Memory B cell (primary cell): Measurements from ENCODE around the gene MYO1H.
"Not testable (repeated sequence)": the region's sequence is repeated elsewhere in the genome, so short reads cannot be mapped to it uniquely, and the experiment has no call there.

Experiments
- ATAC-seq: fragments of 150-1000 bp; cut with Tn5 transposase; 2 replicates; pipeline ENCODE4 v1.10.0; 2021; ENCODE audit warnings: low read depth, mild to moderate bottlenecking, moderate library complexity
- DNase-seq, 2 donors: peaks; one replicate each; pipeline ENCODE4 v3.0.0; 2022; ENCODE audit warnings: low spot score in 2 of 2
- H3K27ac Mint-ChIP-seq: one replicate; pipeline ENCODE4 v1.8.0; 2022; ENCODE audit warnings: mild to moderate bottlenecking, moderate library complexity, mixed read lengths
- H3K27me3 Mint-ChIP-seq: one replicate; pipeline ENCODE4 v1.8.0; 2022; ENCODE audit warnings: mixed read lengths
- H3K36me3 Mint-ChIP-seq: one replicate; pipeline ENCODE4 v1.8.0; 2022; ENCODE audit warnings: mild to moderate bottlenecking, mixed read lengths
- H3K4me1 Mint-ChIP-seq: one replicate; pipeline ENCODE4 v1.8.0; 2022; ENCODE audit warnings: mixed read lengths
- H3K4me3 Mint-ChIP-seq: one replicate; pipeline ENCODE4 v1.8.0; 2022; ENCODE audit warnings: mild to moderate bottlenecking, moderate library complexity, mixed read lengths
- H3K9me3 Mint-ChIP-seq: one replicate; pipeline ENCODE4 v1.8.0; 2022; ENCODE audit warnings: mixed read lengths

Gene MYO1H

DNA sequence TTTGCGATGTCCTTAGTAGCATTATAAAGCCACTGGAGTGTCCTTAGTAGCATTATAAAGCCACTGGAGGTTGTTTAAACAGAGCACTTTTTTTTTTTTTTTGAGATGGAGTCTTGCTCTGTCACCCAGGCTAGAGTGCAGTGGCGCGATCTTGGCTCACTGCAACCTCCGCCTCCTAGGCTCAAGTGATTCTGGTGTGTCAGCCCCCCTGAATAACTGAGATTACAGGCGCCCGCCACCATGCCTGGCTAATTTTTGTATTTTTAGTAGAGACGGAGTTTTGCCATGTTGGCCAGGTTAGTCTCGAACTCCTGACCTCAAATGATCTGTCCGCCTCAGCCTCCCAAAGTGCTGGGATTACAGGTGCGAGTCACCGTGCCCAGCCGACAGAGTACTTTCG lies 92.3 kb downstream of the MYO1H start:
- not testable (repeated sequence) for H3K9me3 Mint-ChIP-seq, H3K4me3 Mint-ChIP-seq, H3K27ac Mint-ChIP-seq, H3K36me3 Mint-ChIP-seq, H3K27me3 Mint-ChIP-seq, DNase-seq, H3K4me1 Mint-ChIP-seq, ATAC-seq

DNA sequence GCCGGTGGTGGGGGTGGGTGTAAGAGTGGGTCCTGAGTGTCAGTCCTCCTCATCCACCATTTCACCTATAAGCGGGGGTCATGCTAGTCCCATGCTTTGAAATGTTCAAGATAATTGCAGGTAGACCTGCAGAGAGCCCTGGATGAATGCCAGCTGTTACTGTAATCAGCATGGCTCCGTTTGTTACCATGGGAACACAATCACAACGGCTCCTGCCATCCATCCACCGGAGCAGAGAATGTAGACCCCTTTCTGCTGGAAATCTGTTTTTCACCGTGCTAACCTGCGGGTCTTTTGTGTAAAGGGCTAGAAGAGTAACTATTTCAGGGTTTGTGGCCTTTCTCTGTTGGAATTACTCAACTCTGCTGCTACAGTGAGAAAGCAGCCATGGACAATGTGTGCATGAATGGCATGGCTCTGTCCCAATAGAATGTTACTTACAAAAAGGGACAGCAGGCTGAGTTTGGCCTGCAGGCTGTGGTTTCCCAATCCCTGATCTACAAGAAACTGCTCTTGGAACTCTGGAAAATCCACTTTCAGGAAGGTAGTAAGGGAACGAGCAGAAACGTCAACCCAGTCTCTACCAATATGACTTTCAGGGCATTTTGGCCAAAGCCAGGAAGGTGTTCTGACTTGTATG lies 93.3 kb downstream of the MYO1H start:
- ATAC-seq: no peak
- no peaks in the 10 kb centered on the region for H3K9me3 Mint-ChIP-seq
- no peaks in the 10 kb centered on the region for H3K4me1 Mint-ChIP-seq
- no peak for DNase-seq
- peaks cover 9% of the 10 kb centered on the region for H3K36me3 Mint-ChIP-seq
- no peak overlapping the region for H3K4me3 Mint-ChIP-seq
- H3K27me3 Mint-ChIP-seq: no peaks in the 10 kb centered on the region
- no peak overlapping the region for H3K27ac Mint-ChIP-seq

DNA sequence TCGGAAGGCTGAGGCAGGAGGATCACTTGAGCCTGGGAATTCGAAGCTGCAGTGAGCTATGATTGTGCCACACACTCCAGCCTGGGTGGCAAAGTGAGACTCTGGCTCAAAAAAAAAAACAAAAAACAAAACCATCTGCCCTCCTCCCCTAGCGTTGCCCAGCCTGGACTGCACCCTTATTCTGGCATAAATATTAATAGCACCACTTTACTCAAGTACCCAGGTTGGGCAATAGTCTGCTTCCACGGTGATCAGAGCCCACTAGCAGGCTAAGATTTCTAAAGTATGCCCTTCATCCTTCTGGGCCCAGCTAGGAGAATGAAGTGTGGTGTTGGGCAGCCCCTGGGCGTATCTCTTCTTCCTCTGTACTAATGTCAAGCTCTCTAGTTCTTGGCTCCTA lies 96.1 kb downstream of the MYO1H start:
- H3K9me3 Mint-ChIP-seq: no peaks in the 10 kb centered on the region
- ATAC-seq: no peak
- DNase-seq: no peak
- peaks cover 7% of the 10 kb centered on the region for H3K36me3 Mint-ChIP-seq
- H3K27me3 Mint-ChIP-seq: no peaks in the 10 kb centered on the region
- no peak overlapping the region for H3K27ac Mint-ChIP-seq
- H3K4me1 Mint-ChIP-seq: no peaks in the 10 kb centered on the region
- no peak overlapping the region for H3K4me3 Mint-ChIP-seq

DNA sequence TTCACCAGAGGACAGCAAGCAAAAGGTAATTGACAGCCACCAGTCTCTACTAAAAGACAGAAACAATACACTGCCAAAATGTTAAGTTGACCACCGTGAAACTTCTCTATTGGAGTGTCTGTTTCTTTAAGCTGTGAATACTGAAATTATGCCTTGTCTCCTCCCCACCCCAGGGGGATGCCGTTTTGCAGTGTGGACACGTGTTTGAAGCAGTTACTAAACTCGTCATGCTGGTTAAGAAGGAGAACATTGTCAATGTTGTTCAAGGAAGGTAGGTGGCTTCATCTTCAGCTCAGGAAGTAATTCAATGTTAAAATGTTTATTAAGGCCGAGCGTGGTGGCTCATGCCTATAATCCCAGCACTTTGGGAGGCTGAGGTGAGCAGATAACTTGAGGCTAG lies 96.6 kb downstream of the MYO1H start:
- H3K27me3 Mint-ChIP-seq: no peaks in the 10 kb centered on the region
- H3K4me3 Mint-ChIP-seq: no peak overlapping the region
- no peaks in the 10 kb centered on the region for H3K9me3 Mint-ChIP-seq
- peaks cover 10% of the 10 kb centered on the region for H3K36me3 Mint-ChIP-seq
- H3K27ac Mint-ChIP-seq: no peak overlapping the region
- no peak for DNase-seq
- no peak for ATAC-seq
- H3K4me1 Mint-ChIP-seq: no peaks in the 10 kb centered on the region

DNA sequence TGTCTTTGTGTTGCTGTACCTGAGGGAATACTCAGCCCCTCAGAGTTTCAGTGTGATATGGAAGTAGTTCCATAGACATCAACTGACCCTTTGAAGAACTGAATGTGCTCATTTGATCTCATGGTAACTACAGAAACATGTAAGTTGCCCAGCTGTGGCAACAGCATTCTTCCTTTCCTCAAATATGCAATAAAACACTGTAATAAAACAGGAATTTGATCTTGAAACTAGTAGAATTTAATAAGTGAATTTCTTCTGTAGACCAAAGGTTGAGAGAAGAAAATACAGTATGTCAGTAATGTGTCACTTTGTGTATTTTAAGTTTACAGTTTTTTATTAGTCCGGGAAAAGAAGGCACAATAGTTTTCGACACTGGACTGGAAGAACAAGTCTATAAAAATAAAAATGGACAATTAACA lies 97.5 kb downstream of the MYO1H start:
- H3K4me1 Mint-ChIP-seq: no peaks in the 10 kb centered on the region
- H3K27me3 Mint-ChIP-seq: no peaks in the 10 kb centered on the region
- H3K4me3 Mint-ChIP-seq: no peak overlapping the region
- no peaks in the 10 kb centered on the region for H3K9me3 Mint-ChIP-seq
- no peak for DNase-seq
- H3K36me3 Mint-ChIP-seq: peaks cover 16% of the 10 kb centered on the region
- ATAC-seq: no peak
- no peak overlapping the region for H3K27ac Mint-ChIP-seq

DNA sequence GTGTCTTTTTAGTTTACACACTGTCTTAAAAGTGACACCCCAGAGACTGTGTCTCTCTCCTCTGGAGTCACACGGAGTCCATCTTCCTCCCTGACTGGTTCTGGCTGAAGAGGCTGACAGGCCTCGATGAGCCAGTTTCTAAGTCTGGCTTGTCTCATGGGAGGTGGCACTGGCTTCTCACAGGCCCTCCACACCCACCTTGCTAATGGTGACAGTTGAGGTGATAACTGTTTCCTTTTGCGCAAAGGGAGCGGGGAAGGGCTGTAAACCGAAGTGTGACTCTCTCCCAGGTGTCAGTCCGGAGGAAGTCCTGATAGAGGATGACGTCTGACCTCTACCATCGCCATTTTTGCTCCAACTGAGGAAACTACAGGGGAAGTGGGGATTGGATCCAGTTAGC lies 99.2 kb downstream of the MYO1H start:
- Mint-ChIP-seq H3K36me3 (peaks cover 26% of the 10 kb centered on the region), H3K4me3 (no peak overlapping the region), H3K4me1 (no peaks in the 10 kb centered on the region), H3K27me3 (no peaks in the 10 kb centered on the region), H3K9me3 (no peaks in the 10 kb centered on the region), H3K27ac (no peak overlapping the region)
- no peak for DNase-seq
- no peak for ATAC-seq

DNA sequence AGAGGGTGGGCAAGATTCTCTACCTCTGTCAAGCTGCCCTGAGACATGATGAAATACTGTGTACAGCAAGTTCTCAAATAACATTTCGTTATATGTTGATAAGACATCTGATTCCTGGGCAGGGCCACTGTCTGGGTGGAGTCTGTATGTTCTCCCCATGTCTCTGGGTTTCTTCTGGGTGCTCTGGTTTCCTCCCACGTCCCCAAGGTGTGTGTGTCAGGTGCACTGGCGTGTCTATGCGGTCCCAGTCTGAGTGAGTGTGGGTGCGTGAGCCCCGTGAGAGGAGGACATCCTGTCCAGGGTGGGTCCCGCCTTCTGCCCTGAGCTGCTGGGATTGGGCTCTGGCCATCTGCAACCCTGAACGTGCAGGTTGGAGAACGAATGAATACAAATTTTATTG lies 99.8 kb downstream of the MYO1H start:
- no peak for ATAC-seq
- Mint-ChIP-seq H3K9me3 (no peaks in the 10 kb centered on the region), H3K27ac (no peak overlapping the region), H3K4me3 (no peak overlapping the region), H3K4me1 (no peaks in the 10 kb centered on the region), H3K27me3 (no peaks in the 10 kb centered on the region), H3K36me3 (peaks cover 29% of the 10 kb centered on the region)
- no peak for DNase-seq

DNA sequence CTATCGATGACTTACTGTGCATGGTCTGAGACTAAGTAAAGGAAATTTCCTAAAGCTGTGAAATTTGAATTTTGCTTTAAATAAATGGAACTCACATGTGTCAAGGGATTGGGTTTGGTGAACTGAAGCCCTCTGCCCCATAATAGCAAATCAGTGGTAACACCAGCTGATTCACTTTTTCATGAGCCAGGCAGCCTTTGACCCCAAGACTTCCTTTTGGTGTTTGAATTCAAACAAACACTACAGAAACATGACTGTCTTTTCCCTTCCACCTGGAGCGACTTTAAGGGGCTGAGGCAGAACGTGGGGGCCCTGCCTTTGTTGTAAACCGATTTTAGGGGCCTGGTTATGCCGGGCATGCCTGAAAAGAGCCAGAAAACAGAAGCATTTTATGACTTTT lies 100.6 kb downstream of the MYO1H start:
- Mint-ChIP-seq H3K4me1 (no peaks in the 10 kb centered on the region), H3K4me3 (no peak overlapping the region), H3K27ac (no peak overlapping the region), H3K36me3 (peaks cover 29% of the 10 kb centered on the region), H3K9me3 (no peaks in the 10 kb centered on the region), H3K27me3 (no peaks in the 10 kb centered on the region)
- no peak for DNase-seq
- no peak for ATAC-seq

DNA sequence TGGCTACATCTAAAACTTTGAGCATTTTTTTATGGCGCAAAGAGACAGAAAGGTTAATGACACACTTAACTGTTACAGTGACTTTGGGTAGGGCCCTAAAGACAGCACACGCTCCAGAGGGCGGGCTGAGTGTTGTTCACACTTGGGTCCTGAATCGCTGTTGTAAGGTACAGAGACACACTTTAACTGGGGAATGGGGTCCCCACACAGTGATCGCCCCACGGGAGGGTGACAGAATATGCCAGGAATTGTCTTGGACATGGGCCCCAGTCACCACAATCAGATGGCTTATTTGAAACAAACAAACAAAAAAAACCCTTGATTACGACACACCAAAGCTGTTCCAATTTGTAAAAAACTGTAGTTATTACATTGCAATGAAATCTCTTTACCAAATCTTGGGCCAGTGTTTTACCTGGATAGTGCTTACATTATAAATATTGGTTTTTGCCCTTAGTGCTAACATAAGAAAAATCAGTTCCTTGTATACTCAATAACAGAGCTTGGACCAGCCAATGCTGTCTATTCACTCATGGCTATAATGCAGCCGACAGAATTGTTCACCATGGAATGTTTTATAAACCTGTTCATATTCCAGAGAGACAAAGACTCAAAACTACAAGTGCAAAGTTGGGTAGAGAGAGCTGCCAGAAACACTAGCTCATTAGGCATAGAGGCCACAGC lies 101.1 kb downstream of the MYO1H start:
- ATAC-seq (no peak), DNase-seq (no peak)
- Mint-ChIP-seq H3K36me3 (peaks cover 29% of the 10 kb centered on the region), H3K9me3 (no peaks in the 10 kb centered on the region), H3K4me3 (no peak overlapping the region), H3K27ac (no peak overlapping the region), H3K4me1 (no peaks in the 10 kb centered on the region), H3K27me3 (no peaks in the 10 kb centered on the region)

DNA sequence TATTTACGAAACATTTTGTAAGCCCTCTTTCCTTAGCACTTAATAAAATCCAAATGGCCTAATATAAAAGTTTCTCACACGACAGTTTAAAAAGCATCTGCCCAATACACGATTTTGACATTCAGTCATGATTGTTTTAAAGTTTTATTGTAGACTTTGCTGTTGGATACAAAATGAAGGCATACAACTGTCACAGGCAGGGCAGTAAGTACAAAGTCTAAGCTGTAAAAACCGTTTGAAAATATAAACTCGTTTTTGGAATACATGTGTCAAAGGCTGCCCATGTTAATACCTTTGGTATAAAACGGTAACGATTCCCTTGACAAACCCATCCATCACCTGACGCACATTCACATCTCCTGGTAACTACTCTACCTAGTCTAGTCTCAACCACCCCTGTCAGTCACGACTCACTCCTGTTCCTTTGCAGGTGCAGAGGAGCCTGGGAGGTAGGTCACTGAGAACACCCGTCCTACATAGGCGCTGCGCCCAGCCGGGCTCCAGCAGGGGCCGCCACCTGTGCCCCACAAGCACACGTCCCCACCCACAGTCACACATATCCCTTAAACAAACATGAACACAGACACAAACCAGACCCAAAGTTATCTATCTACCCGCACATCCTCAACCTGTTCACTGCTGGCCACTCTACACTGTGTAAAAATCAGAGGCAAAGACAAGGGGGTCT lies 102.3 kb downstream of the MYO1H start:
- Mint-ChIP-seq H3K36me3 (peaks cover 30% of the 10 kb centered on the region), H3K27ac (no peak overlapping the region), H3K9me3 (no peaks in the 10 kb centered on the region), H3K4me1 (no peaks in the 10 kb centered on the region), H3K4me3 (no peak overlapping the region), H3K27me3 (no peaks in the 10 kb centered on the region)
- no peak for DNase-seq
- ATAC-seq: no peak

DNA sequence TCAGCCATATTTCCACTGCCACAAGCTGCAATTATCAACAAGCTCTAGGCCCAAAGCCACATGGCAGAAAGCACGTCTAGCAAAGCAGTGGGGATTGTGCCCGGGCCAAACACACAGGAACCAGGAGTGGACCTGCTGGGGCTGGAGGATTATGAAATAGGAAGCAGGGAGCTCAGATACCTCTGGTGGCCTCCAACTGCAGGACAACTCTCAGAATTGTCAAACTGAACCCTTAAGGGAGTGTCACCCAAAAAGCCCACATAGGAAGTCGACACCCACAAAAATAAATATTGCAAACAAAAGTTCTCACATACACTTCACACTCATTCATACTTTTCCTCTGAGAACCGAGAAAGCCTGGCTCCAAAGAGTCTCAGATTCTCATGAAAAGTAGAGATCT lies 103.3 kb downstream of the MYO1H start:
- ATAC-seq: no peak
- Mint-ChIP-seq H3K4me1 (no peaks in the 10 kb centered on the region), H3K27me3 (no peaks in the 10 kb centered on the region), H3K4me3 (no peak overlapping the region), H3K9me3 (no peaks in the 10 kb centered on the region), H3K36me3 (peaks cover 33% of the 10 kb centered on the region), H3K27ac (no peak overlapping the region)
- DNase-seq: no peak

DNA sequence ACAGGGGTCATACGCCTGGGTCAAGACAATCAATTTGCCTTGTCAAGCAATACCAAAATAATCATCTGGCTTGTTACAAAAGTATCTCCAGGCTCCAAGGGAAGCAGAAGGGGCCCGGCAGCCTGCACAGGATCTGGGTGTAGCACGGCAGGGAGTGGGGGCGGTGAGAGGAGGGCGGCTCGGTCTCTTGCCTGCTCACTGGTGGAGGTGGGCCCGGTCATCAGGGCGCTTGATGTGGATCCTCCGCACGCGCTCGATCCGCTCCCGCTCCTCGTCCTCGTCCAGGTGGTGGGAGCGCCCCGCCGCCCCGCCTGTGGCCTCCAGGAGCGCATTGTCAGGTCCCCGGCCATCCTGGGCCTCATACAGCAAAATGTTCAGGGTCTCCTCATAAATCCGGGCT lies 103.7 kb downstream of the MYO1H start:
- Mint-ChIP-seq H3K36me3 (peaks cover 37% of the 10 kb centered on the region), H3K4me3 (no peak overlapping the region), H3K27ac (no peak overlapping the region), H3K27me3 (no peaks in the 10 kb centered on the region), H3K9me3 (no peaks in the 10 kb centered on the region), H3K4me1 (no peaks in the 10 kb centered on the region)
- ATAC-seq: no peak
- DNase-seq: no peak

DNA sequence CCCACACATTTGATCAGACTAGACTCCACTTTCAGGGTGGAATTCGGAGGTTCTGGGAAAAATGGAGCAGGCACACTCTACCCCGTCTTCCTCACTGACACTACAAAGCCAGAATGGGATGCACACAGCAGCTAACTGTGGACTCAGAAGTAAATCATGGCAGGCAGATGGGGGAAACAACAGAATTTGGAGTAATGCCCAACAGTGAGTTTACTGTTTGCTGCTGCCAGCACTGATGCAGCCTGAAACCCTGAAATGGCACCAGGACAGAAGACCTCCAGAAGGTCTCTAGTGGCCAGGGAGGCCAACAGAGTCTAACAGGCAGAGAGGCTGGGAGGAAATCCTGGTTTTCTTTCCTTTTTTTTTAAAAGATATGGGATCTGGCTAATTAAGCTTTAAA lies 104.8 kb downstream of the MYO1H start:
- no peak overlapping the region for H3K4me3 Mint-ChIP-seq
- H3K4me1 Mint-ChIP-seq: no peaks in the 10 kb centered on the region
- DNase-seq: no peak
- no peak overlapping the region for H3K27ac Mint-ChIP-seq
- ATAC-seq: no peak
- H3K9me3 Mint-ChIP-seq: no peaks in the 10 kb centered on the region
- H3K36me3 Mint-ChIP-seq: peaks cover 46% of the 10 kb centered on the region
- no peaks in the 10 kb centered on the region for H3K27me3 Mint-ChIP-seq

DNA sequence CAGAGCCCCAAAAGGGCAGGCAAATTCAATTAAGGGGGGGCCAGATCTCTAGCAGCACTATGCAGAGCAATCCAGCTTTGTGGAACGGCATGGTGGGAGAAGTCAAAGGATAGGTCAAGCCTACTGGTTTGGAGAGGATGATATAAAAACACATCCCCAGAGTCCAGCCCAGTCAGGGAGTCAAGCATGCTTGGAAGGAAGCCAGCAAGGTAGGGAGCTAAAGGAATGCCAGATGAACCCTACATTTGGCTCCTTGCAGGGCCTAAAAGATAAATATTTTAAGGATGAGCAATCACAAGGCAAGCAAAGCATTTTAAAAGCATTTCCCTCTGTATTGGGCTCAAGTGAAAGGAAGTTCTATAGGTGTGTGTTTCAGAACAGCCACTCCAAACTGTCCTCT lies 108.0 kb downstream of the MYO1H start:
- Mint-ChIP-seq H3K36me3 (peaks cover 44% of the 10 kb centered on the region), H3K4me1 (peaks cover 3% of the 10 kb centered on the region), H3K4me3 (no peak overlapping the region), H3K27ac (no peak overlapping the region), H3K27me3 (no peaks in the 10 kb centered on the region), H3K9me3 (no peaks in the 10 kb centered on the region)
- DNase-seq: no peak
- ATAC-seq: no peak

DNA sequence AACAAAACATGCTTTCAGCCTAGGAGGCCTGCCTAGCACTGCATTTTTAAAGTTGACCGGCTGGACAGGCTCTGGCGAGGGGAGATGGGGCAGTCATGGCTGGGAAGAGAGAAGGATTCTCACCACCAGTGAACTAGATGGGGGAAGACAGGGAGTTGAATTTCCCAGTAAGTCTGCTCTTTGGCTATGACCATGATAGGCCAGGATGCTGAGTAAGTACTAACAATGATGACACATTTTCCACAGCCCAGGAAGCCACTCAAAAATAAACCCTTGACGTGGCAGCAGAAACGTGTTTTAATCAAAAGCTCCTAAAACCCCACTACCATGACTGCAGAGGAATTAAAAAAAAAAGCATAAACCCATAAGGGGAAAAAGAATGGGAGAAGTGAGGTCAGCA lies 110.4 kb downstream of the MYO1H start:
- no peak for DNase-seq
- H3K9me3 Mint-ChIP-seq: no peaks in the 10 kb centered on the region
- H3K27ac Mint-ChIP-seq: no peak overlapping the region
- H3K4me3 Mint-ChIP-seq: no peak overlapping the region
- no peaks in the 10 kb centered on the region for H3K27me3 Mint-ChIP-seq
- peaks cover 36% of the 10 kb centered on the region for H3K36me3 Mint-ChIP-seq
- H3K4me1 Mint-ChIP-seq: peaks cover 15% of the 10 kb centered on the region
- no peak for ATAC-seq
